ENCODE data around the gene PLEK2.

DNA sequence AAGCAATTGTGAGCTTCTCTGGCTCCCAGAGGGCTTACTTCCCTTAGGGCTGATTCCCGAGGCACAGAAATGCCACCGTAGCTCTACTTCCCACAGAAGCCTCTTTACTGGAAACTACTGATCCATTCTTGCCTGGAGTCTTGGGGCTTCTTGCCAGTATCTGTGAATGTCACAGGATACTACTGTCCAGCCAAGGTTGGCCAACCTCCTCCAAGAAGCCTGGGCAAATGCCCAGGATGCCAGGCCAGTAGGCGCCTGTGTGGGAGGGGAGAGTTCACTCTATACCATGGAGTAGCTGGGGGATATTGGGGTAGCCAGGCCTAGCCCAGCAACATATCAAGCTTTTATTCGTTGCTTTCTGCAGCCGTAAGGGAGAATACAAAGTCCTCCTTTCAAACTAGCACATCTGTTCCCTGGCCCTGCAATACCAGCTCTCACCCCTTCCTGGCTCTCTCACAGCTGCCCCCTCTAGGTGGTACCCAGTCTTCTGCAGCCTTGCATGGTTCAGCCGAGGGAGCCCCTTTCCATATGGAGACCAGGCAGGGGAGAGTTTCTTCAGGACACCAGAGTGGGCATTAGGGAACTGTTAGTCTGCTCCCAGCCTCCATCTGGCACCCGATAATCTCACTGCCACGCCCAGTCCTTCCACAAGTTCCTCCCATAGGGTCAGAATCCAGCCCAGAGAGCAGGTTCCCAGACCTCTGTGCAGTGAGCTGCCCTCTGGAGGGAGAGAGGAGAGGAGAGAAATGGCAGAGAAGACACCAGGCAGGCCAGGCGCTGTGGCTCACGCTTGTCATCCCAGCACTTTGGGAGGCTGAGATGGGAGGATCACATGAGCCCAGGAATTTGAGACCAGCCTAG is 24.3 kb upstream of the PLEK2 start:
- TF ChIP-seq, protein P1, sequence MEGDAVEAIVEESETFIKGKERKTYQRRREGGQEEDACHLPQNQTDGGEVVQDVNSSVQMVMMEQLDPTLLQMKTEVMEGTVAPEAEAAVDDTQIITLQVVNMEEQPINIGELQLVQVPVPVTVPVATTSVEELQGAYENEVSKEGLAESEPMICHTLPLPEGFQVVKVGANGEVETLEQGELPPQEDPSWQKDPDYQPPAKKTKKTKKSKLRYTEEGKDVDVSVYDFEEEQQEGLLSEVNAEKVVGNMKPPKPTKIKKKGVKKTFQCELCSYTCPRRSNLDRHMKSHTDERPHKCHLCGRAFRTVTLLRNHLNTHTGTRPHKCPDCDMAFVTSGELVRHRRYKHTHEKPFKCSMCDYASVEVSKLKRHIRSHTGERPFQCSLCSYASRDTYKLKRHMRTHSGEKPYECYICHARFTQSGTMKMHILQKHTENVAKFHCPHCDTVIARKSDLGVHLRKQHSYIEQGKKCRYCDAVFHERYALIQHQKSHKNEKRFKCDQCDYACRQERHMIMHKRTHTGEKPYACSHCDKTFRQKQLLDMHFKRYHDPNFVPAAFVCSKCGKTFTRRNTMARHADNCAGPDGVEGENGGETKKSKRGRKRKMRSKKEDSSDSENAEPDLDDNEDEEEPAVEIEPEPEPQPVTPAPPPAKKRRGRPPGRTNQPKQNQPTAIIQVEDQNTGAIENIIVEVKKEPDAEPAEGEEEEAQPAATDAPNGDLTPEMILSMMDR (optimal IDR thresholded peaks at IDR 0.05 in 1 of 3, IDR thresholded peaks at IDR 0.05 in 1 of 3, conservative IDR thresholded peaks at IDR 0.05 in 1 of 3; ENCODE audit: extremely low read depth in 1 of 3, insufficient read depth in 2 of 3, low read length in 3 of 3), result no peak
- TF ChIP-seq EZH2 (IDR thresholded peaks at IDR 0.05; ENCODE audit: low read length), result no peak
